ENCODE data around the gene CLEC16A. TPM values are rescaled to one million over a fixed set of nuclear protein-coding genes. Genes with fewer than 3 reads are reported as not detected.

CLEC16A gene
- total RNA-seq, 3 donors from 2014 or later: 20.0 to 35.3 (median 33.1) TPM

DNA sequence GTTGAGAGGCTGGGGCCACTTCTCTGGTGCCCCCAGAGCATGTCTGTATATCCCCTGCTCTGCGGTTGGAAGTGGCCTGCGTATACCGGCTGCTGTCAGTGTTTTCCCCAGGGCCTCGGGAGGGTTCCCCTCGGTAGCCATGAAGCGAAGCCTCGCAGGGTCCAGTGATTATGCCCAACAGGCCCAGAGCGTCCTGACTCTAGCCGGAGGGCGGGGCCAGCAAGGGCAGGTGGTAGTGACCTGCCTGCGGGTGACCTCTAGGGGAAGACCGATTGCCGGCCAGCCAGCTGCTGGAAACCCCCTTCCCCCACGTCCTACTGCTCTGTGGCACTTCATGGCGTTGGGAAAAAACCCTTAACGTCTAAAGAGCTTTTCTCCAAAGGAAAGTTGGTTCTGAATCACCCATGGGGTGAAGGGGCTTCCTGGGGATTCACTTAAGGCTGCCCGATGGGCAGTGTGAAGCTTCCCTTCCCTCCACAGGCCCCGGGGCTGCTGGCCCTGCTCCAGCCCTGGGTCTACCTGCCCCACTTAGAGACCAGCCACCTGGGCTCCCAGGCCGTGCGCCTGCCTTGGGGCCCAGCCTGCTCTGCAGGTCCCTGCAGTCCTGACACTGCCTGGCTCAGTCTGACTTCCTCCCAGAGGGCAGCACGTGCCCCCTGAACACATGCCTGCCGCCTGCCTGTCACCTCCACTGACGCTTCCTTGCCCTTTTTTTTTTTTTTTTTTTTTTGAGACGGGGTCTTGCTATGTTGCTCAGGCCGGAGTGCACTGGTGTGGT is 238.9 kb downstream of the CLEC16A start:
- Histone ChIP-seq H3K9me3 (no peaks in the 10 kb centered on the region), H3K36me3 (no peaks in the 10 kb centered on the region), H3K27ac (peak overlapping the region; percentile 35 to 63), H3K4me3 (no peak overlapping the region), H3K4me1 (peaks cover 0 to 6% of the 10 kb centered on the region in 2 donors), H3K27me3 (no peaks in the 10 kb centered on the region)
- no peak for TF ChIP-seq POLR2AphosphoS5 (IDR thresholded peaks at IDR 0.05)
- TF ChIP-seq POLR2A (IDR thresholded peaks at IDR 0.05): no peak
- TF ChIP-seq, protein P1, sequence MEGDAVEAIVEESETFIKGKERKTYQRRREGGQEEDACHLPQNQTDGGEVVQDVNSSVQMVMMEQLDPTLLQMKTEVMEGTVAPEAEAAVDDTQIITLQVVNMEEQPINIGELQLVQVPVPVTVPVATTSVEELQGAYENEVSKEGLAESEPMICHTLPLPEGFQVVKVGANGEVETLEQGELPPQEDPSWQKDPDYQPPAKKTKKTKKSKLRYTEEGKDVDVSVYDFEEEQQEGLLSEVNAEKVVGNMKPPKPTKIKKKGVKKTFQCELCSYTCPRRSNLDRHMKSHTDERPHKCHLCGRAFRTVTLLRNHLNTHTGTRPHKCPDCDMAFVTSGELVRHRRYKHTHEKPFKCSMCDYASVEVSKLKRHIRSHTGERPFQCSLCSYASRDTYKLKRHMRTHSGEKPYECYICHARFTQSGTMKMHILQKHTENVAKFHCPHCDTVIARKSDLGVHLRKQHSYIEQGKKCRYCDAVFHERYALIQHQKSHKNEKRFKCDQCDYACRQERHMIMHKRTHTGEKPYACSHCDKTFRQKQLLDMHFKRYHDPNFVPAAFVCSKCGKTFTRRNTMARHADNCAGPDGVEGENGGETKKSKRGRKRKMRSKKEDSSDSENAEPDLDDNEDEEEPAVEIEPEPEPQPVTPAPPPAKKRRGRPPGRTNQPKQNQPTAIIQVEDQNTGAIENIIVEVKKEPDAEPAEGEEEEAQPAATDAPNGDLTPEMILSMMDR (IDR thresholded peaks at IDR 0.05): no peak
- DNase-seq (ENCODE audit: low spot score in 2 of 2): no peak
- intact Hi-C loops (cut with DNase I; ENCODE audit: low total_unique reads): no loop called here

- no peaks in the 10 kb centered on the region for H3K36me3 ChIP-seq
- no peaks in the 10 kb centered on the region for H3K9me3 ChIP-seq
- H3K4me1 ChIP-seq: peaks cover 0 to 6% of the 10 kb centered on the region in 2 donors
- DNase-seq (ENCODE audit: low spot score in 2 of 2): no peak
- intact Hi-C loops (cut with DNase I; ENCODE audit: low total_unique reads): no loop called here
- H3K27me3 ChIP-seq: no peaks in the 10 kb centered on the region
- TF ChIP-seq POLR2A (IDR thresholded peaks at IDR 0.05) (no peak), POLR2AphosphoS5 (IDR thresholded peaks at IDR 0.05) (no peak)
- TF ChIP-seq, protein P1 (IDR thresholded peaks at IDR 0.05): no peak
- no peak overlapping the region for H3K4me3 ChIP-seq
- no peak overlapping the region for H3K27ac ChIP-seq
These were observed 239.6 kb downstream of the CLEC16A start for GRCh38 chr16:11183951-11184350.

- no peaks in the 10 kb centered on the region for H3K4me1 ChIP-seq
- no peaks in the 10 kb centered on the region for H3K9me3 ChIP-seq
- no peaks in the 10 kb centered on the region for H3K27me3 ChIP-seq
- no peaks in the 10 kb centered on the region for H3K36me3 ChIP-seq
- H3K27ac ChIP-seq: no peak overlapping the region
- no peak overlapping the region for H3K4me3 ChIP-seq
- no peak for TF ChIP-seq POLR2A (IDR thresholded peaks at IDR 0.05)
- TF ChIP-seq POLR2AphosphoS5 (IDR thresholded peaks at IDR 0.05): no peak
- TF ChIP-seq, protein P1 (IDR thresholded peaks at IDR 0.05): no peak
- DNase-seq (ENCODE audit: low spot score in 2 of 2): no peak
- intact Hi-C loops (cut with DNase I; ENCODE audit: low total_unique reads): loop anchor here (5.0 kb wide), 1 partner anchor 950 kb away; no protein-coding TSS in a partner anchor
These were observed 243.2 kb downstream of the CLEC16A start for GRCh38 chr16:11187522-11188023.

- peak; percentile 48 to 60 for DNase-seq (ENCODE audit: low spot score in 2 of 2)
- H3K9me3 ChIP-seq: no peaks in the 10 kb centered on the region
- H3K27ac ChIP-seq: no peak overlapping the region
These were observed 244.7 kb downstream of the CLEC16A start for GRCh38 chr16:11188801-11189740.

More at GRCh38 chr16:11188801-11189740, 244.7 kb downstream of the CLEC16A start:
- intact Hi-C loops (cut with DNase I; ENCODE audit: low total_unique reads): loop anchor here (5.0 kb wide), 1 partner anchor 952 kb away; no protein-coding TSS in a partner anchor
- Histone ChIP-seq H3K36me3 (no peaks in the 10 kb centered on the region), H3K27me3 (no peaks in the 10 kb centered on the region), H3K4me1 (no peaks in the 10 kb centered on the region), H3K4me3 (peak overlapping the region in 2 of 3 donors; percentile 27 to 51)
- TF ChIP-seq POLR2A (IDR thresholded peaks at IDR 0.05) (no peak), POLR2AphosphoS5 (IDR thresholded peaks at IDR 0.05) (no peak)
- TF ChIP-seq, protein P1 (IDR thresholded peaks at IDR 0.05): no peak

All from breast epithelium (tissue), 4 donors.